ENCODE results near the gene ST6GALNAC6.

ST6GALNAC6 gene

DNA sequence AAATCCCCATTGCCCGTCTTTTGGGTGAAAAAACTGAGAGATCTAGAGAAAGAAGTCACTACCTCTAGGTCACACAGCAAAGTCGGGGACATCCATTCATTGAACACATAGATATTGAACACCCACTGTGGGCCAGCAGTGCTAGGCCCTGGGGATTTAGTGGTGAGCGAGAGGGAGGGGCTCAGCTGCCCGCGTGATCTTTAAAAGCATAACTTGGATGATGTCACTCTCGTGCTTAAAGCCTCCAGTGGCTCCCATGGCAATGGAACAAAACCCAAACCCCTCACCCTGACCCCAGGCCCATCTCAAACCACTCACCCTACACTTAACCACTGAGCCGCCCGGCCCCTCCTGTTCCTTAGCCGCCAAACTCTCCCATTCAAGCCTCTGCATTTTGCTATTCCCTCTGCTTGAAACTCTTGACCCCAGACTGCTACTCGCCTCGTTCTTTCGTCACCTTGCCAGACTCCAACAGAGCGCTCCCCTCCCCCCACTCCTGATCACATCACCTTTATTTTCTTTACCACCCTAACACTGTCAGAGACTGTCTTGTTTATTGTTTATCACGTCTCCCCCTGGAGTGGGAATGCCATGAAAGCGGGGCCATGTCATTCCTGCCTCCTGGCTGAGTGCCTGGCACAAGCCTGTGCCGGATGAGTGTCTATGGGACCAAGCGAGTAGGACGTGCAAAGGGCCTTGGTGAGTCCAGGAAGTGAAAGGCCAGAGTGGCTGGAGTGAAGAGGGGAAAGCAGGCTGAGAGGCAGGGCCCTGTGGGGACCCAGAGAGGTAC, 31.9 kb upstream of the ST6GALNAC6 start:
- peak; percentile 65 for DNase-seq (ENCODE audit: low spot score)

DNA sequence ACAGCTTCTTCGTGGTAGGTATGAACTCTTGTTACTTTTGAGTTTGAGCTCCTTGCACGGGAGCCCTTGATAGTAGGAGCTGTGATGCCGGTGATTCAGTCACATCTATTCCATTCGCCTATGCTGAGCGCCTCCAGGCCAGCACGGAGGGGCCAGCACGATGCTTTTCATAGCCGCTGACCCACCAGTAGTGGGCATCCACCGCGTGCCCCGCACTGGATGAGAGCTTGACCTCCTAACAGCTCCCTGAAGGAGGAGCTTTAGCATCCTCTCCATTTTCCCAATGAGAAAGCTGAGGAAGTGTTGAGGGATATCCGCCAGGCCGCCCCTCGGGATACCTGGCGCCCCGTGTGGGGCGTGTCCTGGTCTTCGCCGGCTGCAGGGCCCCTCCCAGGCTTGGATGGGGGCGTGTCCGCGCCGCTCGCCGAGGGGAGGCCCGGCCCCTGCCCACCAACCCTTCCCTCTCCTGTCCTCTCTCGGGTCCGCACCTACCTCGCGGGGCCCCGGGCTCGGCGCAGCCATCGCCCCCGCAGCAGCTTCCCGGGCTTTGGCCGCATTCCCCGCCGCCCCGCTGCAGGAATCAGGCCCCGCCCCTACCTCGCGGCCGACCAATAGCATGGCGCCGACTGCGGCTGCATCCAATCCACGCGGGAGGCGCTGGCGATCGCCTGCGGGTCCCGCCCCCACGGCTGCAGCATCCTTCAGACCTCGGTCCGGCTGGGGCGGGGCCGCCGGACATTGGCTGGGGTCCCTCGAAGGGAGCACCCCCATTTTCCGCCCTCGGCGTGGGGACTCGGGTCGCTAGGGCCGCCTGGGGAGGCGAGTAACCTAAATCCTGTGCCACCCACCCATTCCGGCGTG, 31.1 kb upstream of the ST6GALNAC6 start, which contains the start of gene PIP5KL1:
PIP5KL1 (minus strand) TSS at position 547 of the 861 bp plus-strand sequence; CDS start at position 522, 25 bp downstream.
- DNase-seq (ENCODE audit: low spot score), result peak; percentile 85

DNA sequence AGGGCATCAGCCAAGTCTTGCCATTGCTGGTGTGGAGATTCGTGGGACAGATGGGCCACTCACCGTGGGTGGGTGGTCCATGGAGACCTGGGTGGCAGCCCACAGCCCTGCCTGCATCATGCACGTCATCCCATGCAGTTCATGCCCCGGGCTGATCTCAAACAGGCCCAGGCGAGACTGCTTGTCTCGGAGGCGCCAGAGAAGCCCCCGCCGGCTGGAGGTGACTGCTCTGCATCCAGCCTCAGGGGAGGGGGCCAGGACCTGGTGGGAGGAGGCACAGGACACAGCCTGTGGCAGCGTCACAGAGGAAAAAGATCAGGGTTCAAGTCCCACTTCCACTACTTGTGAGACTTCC, 30.2 kb upstream of the ST6GALNAC6 start:
- no peak for DNase-seq (ENCODE audit: low spot score)

DNA sequence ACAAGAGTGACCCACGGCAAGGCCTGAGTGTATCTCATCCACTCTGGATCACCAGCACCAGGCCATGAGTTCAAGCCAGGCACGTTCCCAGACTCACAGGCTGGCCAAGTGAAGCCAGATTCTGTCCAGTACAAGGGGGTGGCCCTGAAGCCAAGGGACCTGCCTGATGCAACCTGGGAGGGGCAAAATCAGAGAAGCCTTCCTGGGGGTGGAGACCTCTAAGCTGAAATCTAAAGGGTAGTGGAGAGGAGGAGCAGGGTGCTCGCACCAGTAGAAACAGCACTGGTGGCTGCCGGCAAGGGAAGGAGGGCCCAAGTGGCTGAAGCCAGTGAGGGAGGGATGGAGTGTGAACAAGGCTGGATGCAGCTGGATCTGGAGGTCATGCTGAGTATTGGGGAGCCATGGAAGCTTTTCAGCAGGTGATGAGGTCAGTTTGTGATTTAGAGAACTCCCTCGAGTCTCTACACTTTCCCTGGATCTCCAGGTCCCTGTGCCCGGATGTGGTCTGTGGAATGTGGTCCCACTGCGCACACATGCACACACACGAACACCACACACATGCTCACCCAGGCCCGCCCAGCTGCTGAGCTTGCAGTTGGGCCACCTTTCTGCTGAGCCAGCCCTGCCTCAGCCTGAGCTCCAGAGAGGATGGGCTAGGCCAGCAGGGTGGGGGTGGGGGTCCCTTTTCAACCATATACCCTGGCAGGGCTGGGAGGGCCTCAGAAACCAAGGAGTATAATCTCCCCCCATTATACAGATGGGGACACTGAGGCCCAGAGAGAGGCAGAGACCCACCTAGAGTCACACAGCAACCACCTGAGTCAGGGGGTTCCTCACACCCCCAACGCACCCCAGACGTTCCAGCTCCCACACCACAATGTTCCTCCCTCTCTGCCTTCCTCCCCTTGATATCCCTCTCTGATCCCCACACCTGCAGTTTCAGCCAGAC, 29.5 kb upstream of the ST6GALNAC6 start:
- DNase-seq (ENCODE audit: low spot score), result no peak

DNA sequence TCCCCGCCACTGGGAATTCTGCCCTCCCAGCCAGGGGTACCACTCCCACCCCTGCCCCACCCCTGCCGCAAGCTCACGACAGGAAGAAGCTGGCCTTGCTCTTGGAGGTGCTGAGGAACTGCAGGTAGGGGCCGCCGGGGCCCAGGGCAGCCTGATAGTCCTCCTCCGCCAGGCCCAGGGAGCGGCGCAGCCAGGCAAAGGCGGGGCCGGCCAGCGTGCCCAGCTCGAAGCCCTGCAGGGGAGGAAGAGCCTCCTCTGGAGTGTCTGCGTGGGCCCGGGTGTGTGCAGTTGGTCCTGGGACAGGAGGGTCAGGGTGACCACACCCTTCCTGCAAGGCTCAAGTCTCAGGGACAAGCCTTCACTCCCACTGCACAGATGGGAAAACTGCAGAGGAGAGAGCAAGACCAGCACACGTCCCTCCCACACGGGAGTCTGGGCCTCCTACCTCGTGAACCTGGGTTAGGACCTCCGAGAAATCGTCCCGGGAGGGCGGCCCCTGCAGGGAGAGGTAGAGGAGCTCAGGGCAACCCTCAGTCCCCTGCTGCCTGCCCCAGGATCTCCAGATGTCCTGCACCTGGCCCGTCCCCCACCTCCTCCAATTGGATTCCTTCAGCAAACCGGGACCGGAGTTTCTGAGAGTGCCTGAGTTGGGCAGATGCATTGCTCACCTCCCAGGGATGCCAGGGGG, 28.7 kb upstream of the ST6GALNAC6 start:
- DNase-seq (ENCODE audit: low spot score), result no peak

DNA sequence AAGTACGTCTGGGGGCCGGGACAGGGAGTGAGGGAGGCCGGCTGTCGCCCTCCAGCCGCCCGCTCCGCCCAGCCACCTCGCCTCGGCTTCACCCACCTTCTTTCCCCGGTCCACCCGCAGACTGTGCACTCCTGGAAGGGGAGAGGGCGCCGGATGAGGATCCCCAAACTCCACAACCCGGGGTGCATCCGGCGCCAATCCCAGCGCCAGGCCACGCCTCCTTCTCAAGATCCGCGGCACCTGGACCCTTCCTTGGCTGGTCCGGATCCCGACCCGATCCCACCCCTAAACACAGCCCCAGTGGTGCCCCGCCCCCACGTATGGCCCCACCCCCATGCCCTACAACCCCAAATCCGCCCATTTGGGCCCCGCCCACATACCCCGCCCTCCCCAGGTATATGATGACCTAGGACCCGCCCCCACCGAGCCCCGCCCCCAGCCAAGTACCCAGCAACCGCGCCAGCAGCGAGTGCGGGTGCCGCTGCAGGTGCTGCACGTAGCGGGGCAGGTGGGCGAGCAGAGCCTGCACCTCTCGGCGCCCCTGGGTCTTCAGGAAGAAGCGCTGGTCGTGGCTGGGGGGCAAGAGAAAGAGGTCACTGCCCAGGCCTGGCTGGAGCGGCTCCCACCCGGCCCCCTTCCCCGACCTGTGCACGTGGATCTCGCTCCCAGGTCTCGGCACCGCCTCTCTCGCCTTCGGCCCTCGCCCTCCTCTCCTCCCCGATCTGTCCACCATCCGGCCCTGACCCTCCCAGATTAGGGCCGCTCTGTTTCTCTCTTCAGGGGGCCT, 28.0 kb upstream of the ST6GALNAC6 start:
- DNase-seq (ENCODE audit: low spot score), result no peak

DNA sequence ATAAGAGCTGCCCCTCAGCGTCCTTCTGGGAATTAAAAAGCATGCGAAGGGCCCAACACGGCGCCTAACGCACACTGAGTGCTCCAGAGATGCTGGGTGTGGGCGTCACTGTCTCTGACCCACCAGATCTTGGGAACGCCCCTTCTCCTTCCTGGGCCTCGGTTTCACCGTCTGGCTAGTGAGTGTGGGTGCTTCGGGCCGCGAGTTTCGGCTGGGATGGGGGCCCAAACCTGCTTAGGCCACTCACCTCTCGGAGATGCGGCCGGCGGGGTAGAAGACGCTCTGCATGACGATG, 27.4 kb upstream of the ST6GALNAC6 start:
- no peak for DNase-seq (ENCODE audit: low spot score)

DNA sequence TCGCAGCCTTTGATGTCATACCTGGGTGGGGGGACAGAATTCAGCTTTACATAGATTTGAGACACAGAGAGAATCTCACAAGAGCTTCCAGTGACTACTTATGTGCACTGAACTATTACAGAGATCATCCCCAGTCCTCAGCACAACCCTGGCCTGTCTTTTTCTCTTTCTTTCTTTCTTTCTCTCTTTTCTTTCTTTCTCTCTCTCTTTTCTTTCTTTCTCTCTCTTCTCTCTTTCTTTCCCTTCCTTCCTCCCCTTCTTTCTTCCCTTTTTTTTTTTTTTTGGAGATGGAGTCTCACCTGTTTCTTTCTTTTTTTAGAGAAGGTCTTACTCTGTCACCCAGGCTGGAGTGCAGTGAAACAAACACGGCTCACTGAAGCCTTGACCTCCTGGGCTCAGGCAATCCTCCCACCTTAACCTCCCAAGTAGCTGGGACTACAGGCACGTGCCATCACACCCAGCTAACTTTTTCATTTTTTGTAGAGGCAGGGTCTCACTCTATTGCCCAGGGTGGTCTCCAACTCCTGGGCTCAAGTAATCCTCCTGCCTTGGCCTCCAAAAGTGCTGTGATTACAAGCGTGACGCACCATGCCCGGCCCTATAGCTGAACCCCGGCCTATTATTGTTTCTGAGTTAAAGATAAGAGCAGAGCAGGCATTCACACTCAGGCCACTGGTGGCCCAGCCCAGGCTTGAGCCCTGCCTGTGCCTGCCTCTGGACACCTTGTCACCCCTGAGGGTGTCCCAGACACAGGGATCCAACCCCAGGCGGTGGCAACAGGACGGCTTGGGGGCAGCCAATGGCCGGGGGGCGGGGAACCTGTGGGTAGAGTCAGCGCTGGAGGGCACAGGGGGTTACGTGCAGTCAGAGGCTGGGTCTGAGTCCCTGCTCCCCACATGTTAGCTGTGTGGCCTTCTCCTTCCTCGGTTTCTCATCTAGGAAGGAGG, 26.8 kb upstream of the ST6GALNAC6 start:
- no peak for DNase-seq (ENCODE audit: low spot score)

DNA sequence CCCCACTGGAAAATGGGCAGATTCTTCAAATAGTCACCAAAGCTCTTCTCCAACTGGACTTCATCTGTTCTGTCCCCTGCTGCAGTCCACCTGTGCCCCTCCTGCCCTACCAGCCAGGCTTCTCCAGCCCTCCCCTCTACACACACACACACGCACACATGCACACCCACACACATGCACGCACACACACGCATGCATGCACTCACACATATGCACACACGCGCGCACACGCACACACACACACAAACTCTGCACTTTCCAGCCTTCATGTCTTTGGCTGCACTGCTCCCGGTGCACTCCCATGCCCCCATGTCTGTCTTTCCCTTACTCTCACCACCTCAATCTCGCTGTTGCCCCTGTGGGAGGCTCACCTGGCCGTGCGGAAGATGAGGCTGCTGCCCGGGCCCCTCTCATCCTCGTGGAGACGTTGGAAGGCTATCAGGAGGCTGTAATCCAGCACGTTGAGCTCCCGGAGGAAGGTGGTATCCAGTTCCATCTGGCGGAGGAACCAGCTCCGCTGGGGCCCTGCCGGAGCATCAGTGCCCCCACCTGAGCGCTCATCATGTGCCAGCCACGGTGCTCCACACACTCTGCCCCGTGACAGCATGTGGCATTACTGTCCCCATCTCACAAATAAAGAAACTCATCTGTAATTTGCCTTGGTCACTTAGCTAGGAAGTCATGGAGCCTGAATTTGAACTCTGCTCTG, 25.5 kb upstream of the ST6GALNAC6 start:
- no peak for DNase-seq (ENCODE audit: low spot score)

DNA sequence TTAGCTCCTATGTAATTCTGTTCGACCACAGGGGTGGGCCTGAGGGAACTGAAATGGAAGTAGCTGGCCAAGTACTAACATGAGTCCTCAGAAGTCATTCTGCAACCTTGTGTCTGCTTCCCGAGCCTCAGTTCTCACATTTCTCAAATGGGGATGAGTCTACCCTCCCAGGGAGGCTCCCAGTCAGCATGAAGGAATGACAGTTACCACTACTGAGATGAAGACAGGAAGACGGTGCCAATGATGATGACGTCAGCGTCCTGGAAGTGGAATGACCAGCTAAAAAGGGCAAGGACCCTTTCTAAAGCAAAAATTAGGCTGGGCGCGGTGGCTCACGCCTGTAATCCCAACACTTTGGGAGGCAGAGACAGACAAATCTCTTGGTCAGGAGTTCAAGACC, 24.4 kb upstream of the ST6GALNAC6 start:
- DNase-seq (ENCODE audit: low spot score), result no peak

DNA sequence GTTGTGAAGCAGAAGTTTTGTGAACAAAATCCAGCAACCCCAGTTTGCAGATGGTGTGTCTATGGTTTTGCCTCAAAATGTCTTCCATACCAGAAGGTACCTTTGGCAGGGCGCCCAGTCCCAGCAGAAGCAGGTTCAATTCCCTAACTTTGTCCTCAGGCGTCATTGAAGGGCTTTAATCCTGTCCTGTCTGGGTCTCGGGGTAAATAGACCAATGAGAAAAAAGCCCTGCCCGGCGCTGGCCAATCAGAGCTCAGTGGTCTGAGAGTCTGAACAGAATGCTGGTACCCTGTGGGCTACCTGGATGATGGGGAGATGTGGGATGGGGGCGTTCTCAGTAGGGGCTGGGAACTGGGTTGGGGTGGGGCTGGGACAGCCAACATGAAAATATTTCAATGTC, 23.6 kb upstream of the ST6GALNAC6 start:
- DNase-seq (ENCODE audit: low spot score), result no peak

DNA sequence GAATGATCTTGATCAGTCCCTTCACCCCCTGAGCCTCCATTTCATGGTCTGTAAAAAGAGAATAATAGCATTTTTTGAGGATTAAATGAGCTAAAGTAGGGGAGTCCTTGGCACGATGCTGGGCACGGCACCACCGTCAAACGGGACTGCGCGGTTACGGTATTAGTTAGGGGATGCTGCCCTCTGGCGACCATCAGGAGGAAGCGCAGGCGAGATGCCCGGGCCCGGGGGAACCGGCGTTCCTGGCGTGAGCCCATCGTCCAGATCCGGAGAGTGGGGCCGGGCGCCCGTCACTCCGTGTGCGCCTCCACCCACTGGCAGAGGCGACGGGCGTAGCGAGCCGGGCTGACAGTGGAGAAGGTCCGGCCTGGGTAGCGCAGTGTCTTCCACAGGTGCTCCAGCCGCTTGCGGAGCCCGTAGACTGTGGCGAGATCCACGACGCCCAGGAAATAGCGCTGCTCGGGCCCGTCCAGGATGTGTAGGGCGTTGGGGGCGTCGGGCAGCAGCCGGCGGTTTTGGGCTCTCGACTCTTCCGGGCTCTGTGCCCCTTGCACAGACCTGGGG, 22.2 kb upstream of the ST6GALNAC6 start:
- DNase-seq (ENCODE audit: low spot score), result peak; percentile 77

DNA sequence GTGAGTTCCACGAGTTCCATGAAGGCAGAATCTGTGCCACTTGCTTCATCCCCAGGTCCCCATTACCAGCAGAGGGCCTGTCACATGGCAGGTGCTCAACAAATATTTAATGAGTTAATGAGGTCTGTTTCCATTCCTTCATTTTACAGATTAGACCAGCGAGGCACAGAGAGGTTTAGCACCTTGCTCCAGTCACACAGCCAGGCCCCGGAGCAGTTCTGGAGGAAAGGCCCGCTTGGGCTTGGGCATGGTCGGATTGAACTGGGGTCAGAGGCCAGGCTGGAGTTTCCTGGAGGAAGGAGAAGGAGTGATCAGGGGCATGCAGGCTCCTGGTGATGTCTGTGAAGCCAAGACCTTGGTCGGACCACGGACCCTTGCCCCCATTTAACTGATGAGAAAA, 21.4 kb upstream of the ST6GALNAC6 start:
- DNase-seq (ENCODE audit: low spot score), result no peak

DNA sequence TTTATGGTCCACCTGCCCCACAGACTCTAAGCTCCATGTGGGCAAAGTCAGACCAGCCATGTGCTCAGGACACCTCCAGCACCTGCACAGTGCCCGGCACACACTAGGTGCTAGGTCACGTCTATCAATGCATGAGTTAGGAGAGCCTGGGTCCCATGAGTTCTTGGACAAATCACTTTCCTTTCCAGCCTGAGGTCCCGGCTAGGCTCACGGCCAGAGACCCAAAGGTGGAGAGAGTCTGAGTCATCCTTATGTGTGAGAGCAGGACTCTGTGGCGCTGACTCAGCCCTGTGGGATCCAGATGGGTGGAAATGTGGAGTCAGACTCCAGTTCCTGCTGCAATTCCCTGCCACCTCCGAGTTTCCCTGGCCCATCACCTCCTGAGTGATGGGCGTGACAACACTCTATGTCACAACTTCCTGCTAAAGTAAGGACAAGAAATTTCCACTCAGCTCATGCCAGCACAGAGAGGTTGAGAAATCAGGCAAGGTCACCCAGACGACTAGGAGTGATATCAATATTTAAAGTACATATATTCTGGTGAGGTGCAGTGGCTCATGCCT, 19.9 kb upstream of the ST6GALNAC6 start:
- peak; percentile 100 for DNase-seq (ENCODE audit: low spot score)

DNA sequence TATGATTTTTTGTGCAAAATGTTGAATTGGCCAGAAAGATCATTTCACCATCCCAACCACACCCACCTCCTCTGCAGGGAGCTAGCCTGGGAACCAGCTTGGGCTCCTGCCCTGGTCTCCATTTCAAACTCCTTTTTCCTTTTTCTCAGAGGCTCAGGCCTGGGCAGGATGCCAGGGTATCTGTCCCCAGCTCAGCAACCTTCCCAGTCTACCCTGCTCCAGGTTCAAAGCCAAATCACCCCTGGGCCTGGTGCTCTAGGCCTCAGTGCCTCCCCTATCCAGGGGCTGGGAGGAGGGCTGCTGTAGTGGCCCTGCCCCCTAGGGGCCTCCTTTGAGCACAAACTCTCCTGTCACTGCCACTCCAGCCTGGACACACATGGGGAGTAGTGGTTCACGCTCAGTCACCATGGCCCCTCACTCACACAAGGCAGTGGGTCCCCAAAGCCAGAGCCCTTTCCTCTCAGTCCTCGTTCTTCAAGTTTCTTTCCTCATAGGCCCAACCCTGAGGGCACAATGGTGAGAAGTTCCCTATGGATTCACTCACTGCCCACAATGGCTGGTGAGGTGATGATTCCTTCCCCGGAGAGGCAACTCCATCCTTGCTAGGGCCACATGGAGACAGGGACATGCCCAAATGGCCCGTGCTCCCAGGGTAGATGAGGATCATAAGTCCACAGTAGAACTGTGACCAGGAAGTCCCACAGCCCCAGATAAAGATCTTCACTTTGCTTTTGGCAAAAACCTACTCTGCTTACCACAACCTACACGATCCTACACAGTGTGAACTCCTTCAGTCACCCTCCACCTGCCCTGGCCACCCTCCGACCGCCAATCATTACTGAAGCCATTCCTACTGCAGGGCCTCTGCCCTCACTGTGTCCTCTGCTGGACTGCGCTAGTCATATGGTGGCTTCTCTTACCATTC, 19.0 kb upstream of the ST6GALNAC6 start:
- DNase-seq (ENCODE audit: low spot score), result no peak

DNA sequence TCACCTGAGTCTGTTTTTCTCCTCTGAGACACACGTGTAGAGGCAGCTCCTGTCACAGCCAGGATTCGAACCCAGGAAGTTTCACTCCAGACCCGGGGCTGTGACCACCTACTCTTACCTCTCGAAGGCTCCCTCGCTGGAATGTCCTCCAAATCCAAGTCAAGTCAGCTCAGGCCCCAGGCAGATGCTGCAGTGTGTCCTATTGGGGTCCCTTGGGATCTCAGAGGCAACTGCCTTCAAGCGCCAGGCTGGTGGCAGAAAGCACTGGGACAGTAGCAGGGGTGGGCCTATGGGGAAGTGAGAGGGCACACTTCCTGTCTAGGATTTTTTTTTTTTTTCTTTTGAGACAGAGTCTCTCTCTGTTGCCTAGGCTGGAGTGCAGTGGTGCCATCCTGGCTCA, 18.2 kb upstream of the ST6GALNAC6 start:
- DNase-seq (ENCODE audit: low spot score), result no peak

Measured in kidney capillary endothelial cell (primary cell).